M059J (cell line): ENCODE data around the gene DAPK1. TPM values are rescaled to one million over a fixed set of nuclear protein-coding genes. Genes with fewer than 3 reads are reported as not detected.
"Not testable (repeated sequence)": the region's sequence is repeated elsewhere in the genome, so short reads cannot be mapped to it uniquely, and the experiment has no call there.

ENCODE experiments used
- DNase-seq: peaks from one replicate; pipeline ENCODE4 v3.0.0-alpha.2; 2012; ENCODE audit warnings: low read depth
- total RNA-seq: library from RNA; depleted of rRNA; stranded (reverse); fragments of >200 nt; shearing (Covaris generic); gene quantifications from 2 replicates; pipeline ENCODE4 v1.2.3, GENCODE V29; 2014; rRNA removed

Gene DAPK1
- total RNA-seq, 1 experiment from 2014 or later, result 40.0 TPM

DNA sequence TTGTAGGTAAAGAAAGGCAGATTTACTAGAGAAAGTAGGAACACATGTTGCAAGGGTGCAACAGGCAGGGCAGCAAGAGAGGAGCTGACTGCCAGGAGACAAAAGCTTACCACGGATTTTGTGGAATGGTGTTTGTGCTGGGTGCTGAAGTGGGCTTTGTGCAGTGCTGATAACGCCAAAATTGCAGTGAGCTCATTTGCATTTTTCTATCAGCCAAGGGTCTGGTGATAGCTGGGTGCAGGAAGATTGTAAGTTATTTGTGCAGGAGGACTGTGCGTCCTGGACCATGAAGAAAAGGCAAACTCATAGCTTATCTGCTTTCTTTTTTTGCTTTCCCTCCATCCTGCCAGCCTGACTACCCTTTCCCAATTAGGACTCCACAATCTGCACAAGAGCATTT is 241.9 kb downstream of the DAPK1 start:
- DNase-seq, result no peak

DNA sequence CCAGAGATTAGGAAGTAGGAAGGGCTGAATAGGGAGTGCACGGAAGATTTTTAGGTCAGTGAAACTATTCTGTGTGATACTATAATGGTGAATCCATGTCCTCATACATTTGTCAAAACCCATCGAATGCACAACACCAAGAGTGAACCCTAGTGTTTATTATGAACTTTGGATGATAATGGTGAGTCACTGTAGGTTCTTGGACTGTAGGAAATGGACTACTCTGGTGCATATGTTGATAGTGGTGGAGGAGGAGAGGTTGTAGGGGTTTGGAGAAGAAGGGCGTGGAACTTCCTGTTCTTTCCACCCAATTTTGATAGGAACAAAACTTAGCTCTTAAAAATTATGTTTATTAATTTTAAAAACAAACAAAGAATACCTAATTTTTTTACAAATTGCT is 242.5 kb downstream of the DAPK1 start:
- no peak for DNase-seq

DNA sequence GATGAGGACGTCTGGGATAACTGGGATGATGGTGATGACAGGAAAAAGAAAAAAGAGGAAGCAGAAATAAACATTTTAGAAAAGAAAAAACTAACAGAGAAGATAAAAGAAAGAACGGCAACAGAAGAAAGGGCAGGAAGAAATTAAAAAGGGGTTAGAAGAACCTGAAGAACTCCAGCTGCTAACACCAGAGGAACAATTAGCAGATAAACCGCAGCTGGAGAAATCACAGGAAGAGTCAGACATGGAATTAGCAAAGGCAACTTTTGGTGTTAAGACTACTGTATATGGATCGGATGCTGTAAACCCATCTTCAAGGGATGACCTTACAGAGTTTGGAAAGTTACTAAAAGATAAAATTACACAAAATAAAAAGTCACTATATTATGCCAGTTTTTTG is 243.7 kb downstream of the DAPK1 start:
- DNase-seq, result no peak

DNA sequence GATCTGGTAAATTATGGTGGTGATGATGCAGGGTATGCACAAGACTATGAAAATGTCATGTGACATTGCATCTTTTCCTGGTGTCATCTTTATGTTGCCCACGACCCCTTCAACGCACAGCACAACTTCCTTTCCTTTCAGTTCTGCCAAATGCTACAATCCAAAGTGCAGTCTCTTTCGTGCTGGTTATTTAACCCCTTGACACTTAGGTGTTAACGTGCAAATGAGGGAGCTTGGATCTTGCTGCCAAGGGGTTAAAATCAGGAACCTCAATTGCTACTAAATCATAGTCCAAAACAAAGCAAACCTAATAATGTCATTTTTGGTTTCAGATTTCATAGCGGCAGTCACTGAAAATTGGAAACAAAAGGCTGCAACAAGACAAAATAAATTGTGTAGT is 244.2 kb downstream of the DAPK1 start:
- DNase-seq, result no peak

DNA sequence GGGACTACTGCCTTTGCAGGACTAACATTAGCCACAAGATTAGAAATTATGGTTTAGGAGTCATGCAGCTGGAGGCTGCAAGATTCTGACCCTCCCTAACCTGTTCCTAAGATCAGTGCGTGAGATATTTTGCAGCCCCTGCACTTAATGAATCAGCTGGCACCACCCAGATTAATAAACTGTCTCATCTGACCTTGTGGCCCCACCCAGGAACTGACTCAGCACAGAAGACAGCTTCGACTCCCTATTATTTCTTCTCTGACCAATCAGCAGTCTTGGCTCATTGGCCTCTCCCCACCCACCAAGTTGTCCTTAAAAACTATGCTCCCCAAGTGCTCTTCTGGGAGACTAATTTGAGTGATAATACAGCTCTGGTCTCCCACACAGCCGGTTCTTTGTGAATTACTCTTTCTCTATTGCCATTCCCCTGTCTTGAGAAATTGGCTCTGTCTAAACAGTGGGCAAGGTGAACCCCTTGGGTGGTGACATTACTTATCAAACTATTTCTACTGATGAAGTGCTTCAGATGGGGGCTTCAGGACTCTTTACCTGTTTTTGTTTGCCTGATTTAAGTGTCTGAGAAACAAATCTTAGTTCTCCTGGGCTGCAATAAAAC is 245.3 kb downstream of the DAPK1 start:
- DNase-seq, result peak; percentile 9

DNA sequence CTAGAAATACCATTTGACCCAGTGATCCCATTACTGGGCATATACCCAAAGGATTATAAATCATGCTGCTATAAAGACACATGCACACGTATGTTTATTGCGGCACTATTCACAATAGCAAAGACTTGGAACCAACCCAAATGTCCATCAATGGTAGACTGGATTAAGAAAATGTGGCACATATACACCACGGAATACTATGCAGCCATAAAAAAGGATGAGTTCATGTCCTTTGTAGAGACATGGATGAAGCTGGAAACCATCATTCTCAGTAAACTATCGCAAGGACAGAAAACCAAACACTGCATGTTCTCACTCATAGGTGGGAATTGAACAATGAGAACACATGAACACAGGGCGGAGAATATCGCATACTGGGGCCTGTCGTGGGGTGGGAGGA is 246.6 kb downstream of the DAPK1 start:
- DNase-seq, result not testable (repeated sequence)

DNA sequence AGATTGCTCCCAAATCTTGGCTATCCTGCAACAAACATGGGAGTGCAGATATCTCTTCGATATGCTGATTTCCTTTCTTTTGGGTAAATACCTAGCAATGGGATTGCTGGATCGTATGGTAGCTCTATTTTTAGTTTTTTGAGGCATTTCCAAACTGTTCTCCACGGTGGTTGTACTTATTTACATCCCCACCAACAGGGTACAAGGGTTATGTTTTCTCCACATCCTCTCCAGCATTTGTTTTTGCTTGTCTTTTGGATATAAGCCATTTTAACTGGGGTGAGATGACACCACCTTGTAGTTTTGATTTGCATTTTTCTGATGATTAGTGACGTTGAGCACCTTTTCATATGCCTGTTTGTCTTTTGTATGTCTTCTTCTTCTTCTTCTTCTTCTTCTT is 248.5 kb downstream of the DAPK1 start:
- no peak for DNase-seq

DNA sequence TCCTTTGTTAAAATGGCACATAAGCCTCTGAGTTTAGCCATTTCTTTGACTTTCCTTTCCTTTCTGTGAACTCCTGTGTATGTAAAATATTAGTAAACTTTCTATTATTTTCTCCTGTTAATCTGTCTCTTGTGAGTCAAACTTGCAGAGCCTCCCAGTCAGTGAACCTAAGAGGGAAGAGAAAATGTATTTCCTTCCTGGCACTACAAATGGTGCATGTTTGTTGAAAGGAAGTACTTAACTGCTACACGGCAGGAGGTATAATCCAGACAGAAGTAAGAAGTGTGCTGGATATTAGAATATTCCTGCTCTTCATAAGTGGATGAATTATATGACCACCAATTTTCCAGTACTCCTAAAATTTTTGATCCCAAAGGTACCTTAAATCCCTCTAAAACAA is 251.2 kb downstream of the DAPK1 start:
- no peak for DNase-seq

DNA sequence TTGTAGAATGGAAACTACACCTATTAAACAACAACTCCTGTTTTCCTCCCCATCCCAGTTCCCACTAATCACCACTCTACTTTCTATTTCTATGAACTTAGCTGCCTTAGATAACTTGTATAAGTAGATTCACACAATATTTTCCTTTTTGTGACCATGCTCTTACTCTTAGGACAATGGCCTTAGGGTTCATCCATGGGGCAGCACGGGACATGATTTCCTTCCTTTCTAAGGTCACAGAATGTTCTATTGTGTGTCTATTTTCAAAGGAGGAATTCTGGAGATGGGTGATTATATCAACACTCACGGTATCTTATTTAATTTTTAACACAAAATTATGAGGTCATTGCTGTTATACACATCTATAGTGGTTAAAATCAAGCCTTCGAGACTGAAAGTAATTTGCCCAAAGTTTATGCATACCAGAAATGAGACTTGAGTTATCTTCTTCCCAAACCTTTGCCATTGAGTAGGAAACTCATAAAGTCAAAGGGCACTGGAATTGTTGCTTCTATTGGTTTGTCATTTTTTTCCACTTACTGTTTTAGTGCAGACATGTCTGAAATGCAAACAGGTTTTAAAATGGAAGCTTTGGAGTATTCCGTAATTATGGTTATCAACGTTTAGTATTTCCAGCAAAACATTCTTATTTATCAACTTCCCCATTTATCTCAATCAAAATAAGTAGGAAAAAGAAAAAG is 251.8 kb downstream of the DAPK1 start:
- DNase-seq, result no peak

DNA sequence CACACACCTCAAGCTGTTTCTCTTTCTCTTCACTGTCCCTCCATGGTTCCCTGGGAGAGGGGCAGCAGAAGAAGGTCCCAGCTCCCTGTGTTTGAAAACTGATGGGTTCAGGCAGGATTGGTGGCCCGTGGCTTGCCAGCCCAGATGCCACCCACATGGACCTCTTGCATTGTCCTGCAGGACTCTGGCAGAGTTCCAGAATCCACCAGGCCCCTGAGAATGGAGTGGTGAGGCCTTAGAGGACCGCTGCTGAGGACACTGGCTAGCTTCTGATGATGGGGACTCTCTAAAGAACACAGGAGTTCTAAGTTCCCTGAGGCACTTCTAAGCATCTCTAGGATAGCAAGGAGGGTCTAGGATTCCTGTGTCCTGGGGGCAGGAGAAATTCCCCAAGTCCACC is 253.1 kb downstream of the DAPK1 start:
- no peak for DNase-seq

DNA sequence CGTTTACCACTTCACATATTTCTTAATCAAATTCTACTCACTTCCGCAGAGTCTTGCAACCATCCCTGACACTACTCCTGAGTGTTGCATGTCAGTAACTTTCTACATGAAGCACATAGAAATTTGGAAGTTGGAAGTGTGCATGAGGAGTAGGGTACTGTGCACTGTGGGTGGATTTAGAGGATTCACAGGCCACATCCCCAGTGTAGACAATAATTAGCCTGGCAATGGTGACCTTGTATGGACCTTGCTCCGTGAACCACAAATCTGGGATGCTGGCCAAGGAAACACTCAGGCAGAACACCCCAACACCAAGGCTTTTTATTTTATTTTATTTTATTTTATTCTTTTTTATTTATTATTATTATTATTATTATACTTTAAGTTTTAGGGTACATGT is 253.8 kb downstream of the DAPK1 start:
- no peak for DNase-seq

DNA sequence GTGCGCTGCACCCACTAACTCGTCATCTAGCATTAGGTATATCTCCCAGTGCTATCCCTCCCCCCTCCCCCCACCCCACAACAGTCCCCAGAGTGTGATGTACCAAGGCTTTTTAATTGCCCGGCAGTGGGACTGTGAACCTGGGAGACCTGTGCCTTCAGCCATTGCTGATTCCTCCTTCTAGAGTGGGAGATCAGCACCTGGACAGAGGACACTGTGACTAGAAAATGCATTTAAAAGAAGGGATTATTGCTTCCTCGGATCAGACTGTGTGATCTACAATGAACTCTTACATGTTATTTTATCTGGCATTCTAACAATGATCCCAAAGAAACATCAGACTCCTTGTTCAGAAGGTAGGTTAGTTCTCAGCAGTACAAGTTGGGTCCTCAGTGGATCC is 254.2 kb downstream of the DAPK1 start:
- no peak for DNase-seq

DNA sequence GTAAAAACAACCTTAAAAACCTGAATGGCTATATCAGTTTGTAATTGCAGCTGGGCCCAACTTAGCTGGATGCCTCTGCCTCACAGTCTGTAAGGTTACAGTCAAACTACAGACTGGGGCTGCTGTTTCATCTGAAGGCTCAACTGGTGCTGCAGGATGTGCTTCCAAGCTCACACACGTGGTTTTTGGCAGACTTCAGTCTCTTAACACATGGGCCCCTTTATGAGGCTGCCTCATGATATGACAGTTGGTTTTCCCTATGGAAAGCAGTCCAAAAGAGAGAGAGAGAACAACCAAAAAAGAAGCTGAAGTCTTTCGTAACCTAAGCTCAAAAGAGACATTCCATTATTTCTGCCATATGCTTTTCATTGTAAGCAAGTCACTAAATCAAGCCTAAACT is 255.6 kb downstream of the DAPK1 start:
- no peak for DNase-seq

Other genes with a start within 250 kb of the DAPK1 start
- 174 and 202 TPM in 2 replicates for gene CTSL, start 228.3 kb downstream of the DAPK1 start, total RNA-seq